ENCODE results near the gene MAP3K13. TPM values are rescaled to one million over a fixed set of nuclear protein-coding genes. Genes with fewer than 3 reads are reported as not detected.
A peak's percentile ranks its signal among the peaks of the same experiment; 100 is the strongest.

Gene MAP3K13, protein sequence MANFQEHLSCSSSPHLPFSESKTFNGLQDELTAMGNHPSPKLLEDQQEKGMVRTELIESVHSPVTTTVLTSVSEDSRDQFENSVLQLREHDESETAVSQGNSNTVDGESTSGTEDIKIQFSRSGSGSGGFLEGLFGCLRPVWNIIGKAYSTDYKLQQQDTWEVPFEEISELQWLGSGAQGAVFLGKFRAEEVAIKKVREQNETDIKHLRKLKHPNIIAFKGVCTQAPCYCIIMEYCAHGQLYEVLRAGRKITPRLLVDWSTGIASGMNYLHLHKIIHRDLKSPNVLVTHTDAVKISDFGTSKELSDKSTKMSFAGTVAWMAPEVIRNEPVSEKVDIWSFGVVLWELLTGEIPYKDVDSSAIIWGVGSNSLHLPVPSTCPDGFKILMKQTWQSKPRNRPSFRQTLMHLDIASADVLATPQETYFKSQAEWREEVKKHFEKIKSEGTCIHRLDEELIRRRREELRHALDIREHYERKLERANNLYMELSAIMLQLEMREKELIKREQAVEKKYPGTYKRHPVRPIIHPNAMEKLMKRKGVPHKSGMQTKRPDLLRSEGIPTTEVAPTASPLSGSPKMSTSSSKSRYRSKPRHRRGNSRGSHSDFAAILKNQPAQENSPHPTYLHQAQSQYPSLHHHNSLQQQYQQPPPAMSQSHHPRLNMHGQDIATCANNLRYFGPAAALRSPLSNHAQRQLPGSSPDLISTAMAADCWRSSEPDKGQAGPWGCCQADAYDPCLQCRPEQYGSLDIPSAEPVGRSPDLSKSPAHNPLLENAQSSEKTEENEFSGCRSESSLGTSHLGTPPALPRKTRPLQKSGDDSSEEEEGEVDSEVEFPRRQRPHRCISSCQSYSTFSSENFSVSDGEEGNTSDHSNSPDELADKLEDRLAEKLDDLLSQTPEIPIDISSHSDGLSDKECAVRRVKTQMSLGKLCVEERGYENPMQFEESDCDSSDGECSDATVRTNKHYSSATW
- 11.3 and 14.5 TPM in 2 replicates for total RNA-seq

- peaks cover 50% of the 10 kb centered on the region for H3K27me3 Mint-ChIP-seq
- H3K36me3 Mint-ChIP-seq (ENCODE audit: low read depth), result no peaks in the 10 kb centered on the region
- peak; percentile 82 for DNase-seq
- H3K9me3 Mint-ChIP-seq, result no peaks in the 10 kb centered on the region
- peaks cover 14% of the 10 kb centered on the region for H3K4me1 Mint-ChIP-seq
- intact Hi-C loops (cut with micrococcal nuclease), result no loop called here
- peak within 1 kb of the TSS; percentile 85 for H3K4me3 Mint-ChIP-seq
- H3K27ac Mint-ChIP-seq, result peak within 1 kb of the TSS; percentile 21
These were observed at the start of gene MAP3K13 for GRCh38 chr3:185362850-185363661. MAP3K13 (plus strand) TSS chr3:185363136; CDS start chr3:185428582, 65,446 bp downstream.

GRCh38 chr3:185313693-185314246 is 49.2 kb upstream of the MAP3K13 start:
- intact Hi-C loops (cut with micrococcal nuclease), result no loop called here
- Mint-ChIP-seq H3K9me3 (peaks cover 8% of the 10 kb centered on the region), H3K27ac (no peak overlapping the region), H3K27me3 (peaks cover 5% of the 10 kb centered on the region), H3K36me3 (ENCODE audit: low read depth) (peaks cover 2% of the 10 kb centered on the region), H3K4me1 (peaks cover 4% of the 10 kb centered on the region), H3K4me3 (no peak overlapping the region)
- DNase-seq, result no peak

GRCh38 chr3:185316740-185317412 is 46.1 kb upstream of the MAP3K13 start:
- Mint-ChIP-seq H3K4me3 (no peak overlapping the region), H3K27ac (no peak overlapping the region)

GRCh38 chr3:185317674-185318073 is 45.3 kb upstream of the MAP3K13 start:
- Mint-ChIP-seq H3K4me1 (peaks cover 4% of the 10 kb centered on the region), H3K36me3 (ENCODE audit: low read depth) (no peaks in the 10 kb centered on the region), H3K9me3 (no peaks in the 10 kb centered on the region), H3K4me3 (no peak overlapping the region), H3K27ac (no peak overlapping the region), H3K27me3 (peaks cover 10% of the 10 kb centered on the region)
- no peak for DNase-seq
- intact Hi-C loops (cut with micrococcal nuclease), result no loop called here

More at GRCh38 chr3:185316740-185317412, 46.1 kb upstream of the MAP3K13 start:
- Mint-ChIP-seq H3K9me3 (no peaks in the 10 kb centered on the region), H3K4me1 (peaks cover 4% of the 10 kb centered on the region), H3K36me3 (ENCODE audit: low read depth) (no peaks in the 10 kb centered on the region), H3K27me3 (peaks cover 10% of the 10 kb centered on the region)
- no peak for DNase-seq
- intact Hi-C loops (cut with micrococcal nuclease), result no loop called here

DNA sequence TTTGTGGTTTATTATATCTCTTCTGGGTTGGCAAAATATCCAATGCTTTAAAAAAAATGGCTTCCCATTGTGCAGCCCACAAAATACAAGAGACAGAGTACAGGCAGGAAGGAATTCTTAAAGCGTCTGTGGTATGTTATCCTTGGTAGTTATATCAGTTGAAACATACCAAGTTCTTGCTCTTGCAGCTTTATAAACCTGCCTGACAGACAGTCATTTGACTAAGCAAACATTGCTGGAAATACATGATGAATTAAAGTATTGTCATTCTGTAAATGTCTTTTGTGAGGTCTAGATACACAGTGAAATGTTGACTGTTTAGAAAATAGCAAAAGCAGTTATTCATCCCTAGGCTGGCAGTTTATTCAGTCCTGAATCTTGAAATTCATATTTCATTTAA is 44.8 kb upstream of the MAP3K13 start:
- H3K9me3 Mint-ChIP-seq, result no peaks in the 10 kb centered on the region
- DNase-seq, result no peak
- intact Hi-C loops (cut with micrococcal nuclease), result no loop called here
- H3K4me1 Mint-ChIP-seq, result peaks cover 4% of the 10 kb centered on the region
- H3K4me3 Mint-ChIP-seq, result no peak overlapping the region
- H3K27ac Mint-ChIP-seq, result no peak overlapping the region
- H3K27me3 Mint-ChIP-seq, result peaks cover 10% of the 10 kb centered on the region
- H3K36me3 Mint-ChIP-seq (ENCODE audit: low read depth), result no peaks in the 10 kb centered on the region

- H3K27me3 Mint-ChIP-seq, result peaks cover 13% of the 10 kb centered on the region
- DNase-seq, result no peak
- peaks cover 4% of the 10 kb centered on the region for H3K4me1 Mint-ChIP-seq
- no peak overlapping the region for H3K27ac Mint-ChIP-seq
- intact Hi-C loops (cut with micrococcal nuclease), result no loop called here
- no peaks in the 10 kb centered on the region for H3K9me3 Mint-ChIP-seq
- H3K4me3 Mint-ChIP-seq, result no peak overlapping the region
- no peaks in the 10 kb centered on the region for H3K36me3 Mint-ChIP-seq (ENCODE audit: low read depth)
These were observed 43.1 kb upstream of the MAP3K13 start for GRCh38 chr3:185319801-185320200.

DNA sequence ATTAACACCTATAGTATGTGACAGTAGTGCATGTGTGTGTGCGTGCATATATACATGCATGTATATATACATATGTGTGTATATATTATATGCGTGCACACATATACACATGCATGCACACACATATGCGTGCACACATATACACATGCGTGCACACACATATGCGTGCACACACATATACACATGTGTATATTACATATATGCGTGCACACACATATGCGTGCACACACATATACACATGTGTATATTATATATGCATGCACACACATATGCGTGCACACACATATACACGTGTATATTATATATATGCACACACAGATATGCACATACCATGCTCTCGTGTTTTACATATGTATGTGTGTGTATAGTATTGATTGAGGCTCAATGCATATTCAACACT is 42.0 kb upstream of the MAP3K13 start:
- Mint-ChIP-seq H3K27ac (no peak overlapping the region), H3K36me3 (ENCODE audit: low read depth) (no peaks in the 10 kb centered on the region), H3K27me3 (peaks cover 16% of the 10 kb centered on the region), H3K4me1 (peaks cover 4% of the 10 kb centered on the region), H3K4me3 (no peak overlapping the region), H3K9me3 (no peaks in the 10 kb centered on the region)
- no peak for DNase-seq
- intact Hi-C loops (cut with micrococcal nuclease), result no loop called here

DNA sequence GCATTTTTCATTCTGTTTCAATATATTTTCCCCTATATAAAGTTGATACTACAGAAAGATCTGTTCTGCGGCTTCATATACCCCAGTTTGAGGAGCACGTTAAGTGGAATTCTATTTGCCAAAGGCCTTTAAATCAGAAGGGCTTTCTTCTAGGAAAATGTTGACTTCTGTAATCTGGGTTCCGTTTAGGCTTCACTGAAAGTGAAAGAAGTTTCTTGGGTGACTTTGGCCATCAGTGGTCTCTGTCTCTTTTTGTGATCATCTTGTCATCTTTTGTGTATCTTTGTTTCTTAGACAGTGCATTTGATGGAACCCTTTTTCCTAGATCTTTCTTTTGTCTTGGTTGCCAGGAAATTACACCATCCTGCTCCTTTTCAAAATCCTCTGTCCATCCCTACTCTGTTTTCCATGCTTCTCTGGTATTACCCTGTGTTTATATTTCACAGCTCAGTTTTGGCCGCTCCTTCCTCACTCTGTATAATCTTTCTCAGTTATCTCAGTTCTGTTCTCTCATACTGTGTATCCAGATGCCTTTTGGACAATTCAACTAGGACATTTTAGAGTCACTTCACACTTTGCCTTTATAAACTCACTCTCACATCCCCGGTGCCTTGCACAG is 40.7 kb upstream of the MAP3K13 start:
- no peak overlapping the region for H3K27ac Mint-ChIP-seq
- DNase-seq, result no peak
- no peak overlapping the region for H3K4me3 Mint-ChIP-seq
- intact Hi-C loops (cut with micrococcal nuclease), result no loop called here
- H3K4me1 Mint-ChIP-seq, result peaks cover under 1% of the 10 kb centered on the region
- no peaks in the 10 kb centered on the region for H3K36me3 Mint-ChIP-seq (ENCODE audit: low read depth)
- no peaks in the 10 kb centered on the region for H3K9me3 Mint-ChIP-seq
- H3K27me3 Mint-ChIP-seq, result peaks cover 14% of the 10 kb centered on the region

DNA sequence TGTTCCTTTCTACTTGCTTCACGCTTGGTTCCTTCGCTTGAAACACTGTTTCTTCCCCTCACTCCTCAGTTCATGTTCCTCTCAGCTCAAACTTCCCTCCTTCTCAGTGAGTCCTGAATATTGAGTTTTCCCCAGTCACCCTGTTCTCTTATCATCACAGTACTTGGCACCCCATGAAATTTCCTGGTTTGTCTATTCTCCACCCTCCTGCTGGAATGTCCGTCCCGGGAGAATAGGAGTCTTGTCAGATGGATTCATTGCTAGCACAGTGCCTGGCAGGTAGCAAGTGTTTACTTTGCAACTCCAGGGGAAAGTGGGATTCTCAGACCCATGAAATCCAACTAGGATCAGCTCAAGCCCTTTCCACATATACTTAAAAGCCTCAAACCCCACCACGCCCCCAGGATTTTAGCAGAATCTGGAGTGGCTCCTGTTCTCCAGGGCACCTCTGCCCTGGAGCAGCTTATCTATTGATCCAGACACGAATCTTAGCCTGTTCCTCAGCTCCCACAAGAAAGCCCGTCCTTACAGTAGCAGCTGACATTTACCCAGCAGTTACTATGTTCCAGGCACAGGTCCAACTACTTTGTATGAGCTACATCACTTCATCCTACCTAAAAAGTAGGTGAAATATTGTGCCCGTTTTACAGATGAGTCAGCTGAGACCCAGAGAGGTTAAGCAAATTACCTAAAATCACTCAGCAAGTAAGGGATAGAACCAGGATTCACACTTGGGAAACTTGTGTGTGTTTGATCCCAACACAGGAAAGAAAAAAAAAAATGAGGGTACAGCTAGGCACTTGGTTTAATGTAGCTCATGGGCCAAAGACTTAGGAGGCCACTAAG is 36.8 kb upstream of the MAP3K13 start:
- intact Hi-C loops (cut with micrococcal nuclease), result no loop called here
- Mint-ChIP-seq H3K27ac (no peak overlapping the region), H3K9me3 (no peaks in the 10 kb centered on the region), H3K4me1 (no peaks in the 10 kb centered on the region), H3K27me3 (peaks cover 11% of the 10 kb centered on the region), H3K36me3 (ENCODE audit: low read depth) (no peaks in the 10 kb centered on the region), H3K4me3 (no peak overlapping the region)
- DNase-seq, result no peak

DNA sequence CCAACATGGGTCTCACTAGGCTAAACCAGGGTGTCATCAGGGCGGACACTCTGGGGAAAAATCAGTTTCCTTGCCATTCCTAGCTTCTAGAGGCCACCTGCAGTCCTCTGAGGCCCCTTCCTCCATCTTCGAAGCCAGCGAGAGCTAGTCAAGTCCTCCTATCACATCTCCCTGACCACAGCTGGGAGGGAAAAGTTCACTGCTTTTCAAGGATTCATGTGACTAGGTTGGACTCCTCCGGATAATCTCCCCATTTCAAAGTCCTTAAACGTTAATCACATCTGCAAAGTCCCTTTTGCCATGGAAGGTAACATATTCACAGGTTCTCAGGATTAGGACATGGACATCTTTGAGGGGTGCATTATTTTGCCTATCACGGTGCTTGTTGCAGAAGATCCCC is 35.9 kb upstream of the MAP3K13 start:
- peaks cover 11% of the 10 kb centered on the region for H3K27me3 Mint-ChIP-seq
- H3K27ac Mint-ChIP-seq, result no peak overlapping the region
- peaks cover 6% of the 10 kb centered on the region for H3K4me1 Mint-ChIP-seq
- DNase-seq, result no peak
- no peak overlapping the region for H3K4me3 Mint-ChIP-seq
- no peaks in the 10 kb centered on the region for H3K9me3 Mint-ChIP-seq
- intact Hi-C loops (cut with micrococcal nuclease), result no loop called here
- no peaks in the 10 kb centered on the region for H3K36me3 Mint-ChIP-seq (ENCODE audit: low read depth)

- Mint-ChIP-seq H3K36me3 (ENCODE audit: low read depth) (no peaks in the 10 kb centered on the region), H3K4me1 (peaks cover 15% of the 10 kb centered on the region), H3K27ac (no peak overlapping the region), H3K4me3 (no peak overlapping the region), H3K27me3 (peaks cover 11% of the 10 kb centered on the region), H3K9me3 (no peaks in the 10 kb centered on the region)
- no peak for DNase-seq
- intact Hi-C loops (cut with micrococcal nuclease), result no loop called here
These were observed 34.5 kb upstream of the MAP3K13 start for GRCh38 chr3:185328324-185329004.
